ENCODE data around the gene RASGRF2.

DNA sequence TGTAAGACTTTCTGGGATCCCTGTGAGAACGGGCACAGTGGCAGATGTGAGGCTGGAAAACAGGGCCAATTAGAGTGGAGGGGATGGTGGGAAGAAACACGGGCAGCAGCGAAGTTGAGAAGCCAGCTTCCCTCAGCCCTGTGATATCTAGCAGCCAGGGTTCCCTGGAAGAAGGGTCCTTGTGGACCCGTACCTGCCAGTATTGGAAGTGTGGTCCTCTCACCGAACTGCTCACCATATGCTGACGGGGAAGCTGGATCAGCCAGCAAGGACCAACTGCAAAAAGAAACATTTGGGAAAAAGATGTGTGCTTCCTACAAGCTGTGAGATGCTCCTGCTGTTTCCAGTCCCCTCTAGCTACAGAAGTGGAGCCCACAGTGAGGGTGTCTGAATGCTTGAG, 286.5 kb downstream of the RASGRF2 start:
- TF ChIP-seq EZH2 (IDR thresholded peaks at IDR 0.05; ENCODE audit: insufficient read depth, poor library complexity, severe bottlenecking) (no peak), EZH2phosphoT487 (IDR thresholded peaks at IDR 0.05; ENCODE audit: insufficient read depth, low read depth) (no peak)

Data from GM23248 (cell line).